SU-DHL-6 (cell line): ENCODE results near the gene MYO10.

Source experiments
- CTCF ChIP-seq: fragments of 200-600 bp; sonication (generic); IDR thresholded peaks from one replicate; pipeline ENCODE4 v1.5.1; 2017; ENCODE audit warnings: antibody characterized with exemption, mild to moderate bottlenecking, low read length, moderate library complexity; ENCODE audit not compliant: insufficient read depth, poor library complexity, severe bottlenecking
- EZH2phosphoT487 ChIP-seq: fragments of 200-600 bp; sonication (generic), shearing (Covaris generic); conservative IDR thresholded peaks from 2 replicates; pipeline ENCODE4 v1.6.1; 2018; ENCODE audit warnings: mild to moderate bottlenecking, antibody characterized with exemption, low read length, moderate library complexity, mixed read lengths

GRCh38 chr5:16713386-16713928, 222.6 kb downstream of the MYO10 start:
- TF ChIP-seq CTCF (no peak), EZH2phosphoT487 (no peak)
